Neural cell (in vitro differentiated cells): ENCODE data around the gene COPS6. TPM values are rescaled to one million over a fixed set of nuclear protein-coding genes. Genes with fewer than 3 reads are reported as not detected.
A peak's percentile ranks its signal among the peaks of the same experiment; 100 is the strongest.

Experiments used
- H2AFZ ChIP-seq: fragments of 200-600, 300-800 bp; sonication (generic), shearing (Covaris generic); 2 replicates; pipeline ENCODE4 v1.6.0; 2014; ENCODE audit warnings: low read depth, mild to moderate bottlenecking, antibody characterized with exemption, low read length, moderate library complexity
- H3F3A ChIP-seq: fragments of 200-600 bp; shearing (Covaris generic); 2 replicates; pipeline ENCODE4 v1.6.1; 2016; ENCODE audit warnings: mild to moderate bottlenecking, moderate library complexity, mixed read lengths, antibody characterized with exemption, low read length; ENCODE audit not compliant: insufficient read depth, poor library complexity, severe bottlenecking
- H3K27ac ChIP-seq: fragments of 200-600, 300-800 bp; sonication (generic), shearing (Covaris generic); 2 replicates; pipeline ENCODE4 v1.5.1; 2014; ENCODE audit warnings: mild to moderate bottlenecking, low read length, moderate library complexity
- H3K27me3 ChIP-seq: fragments of 300-800, 200-600 bp; sonication (generic), shearing (Covaris generic); 2 replicates; pipeline ENCODE4 v1.6.0; 2014; ENCODE audit warnings: mild to moderate bottlenecking, low read depth, low read length, moderate library complexity; ENCODE audit not compliant: insufficient read depth
- H3K36me3 ChIP-seq: fragments of 300-800, 200-600 bp; sonication (generic), shearing (Covaris generic); 2 replicates; pipeline ENCODE4 v1.5.1; 2014; ENCODE audit warnings: mild to moderate bottlenecking, antibody characterized with exemption, low read length, moderate library complexity; ENCODE audit not compliant: insufficient read depth
- H3K4me2 ChIP-seq: fragments of 300-800, 200-600 bp; sonication (generic), shearing (Covaris generic); 2 replicates; pipeline ENCODE4 v1.6.0; 2014; ENCODE audit warnings: mild to moderate bottlenecking, low read length
- H3K4me3 ChIP-seq: fragments of 300-800, 200-600 bp; sonication (generic), shearing (Covaris generic); 2 replicates; pipeline ENCODE4 v1.5.1; 2014; ENCODE audit warnings: mild to moderate bottlenecking, low read length, moderate library complexity
- H3K79me2 ChIP-seq: fragments of 200-600 bp; shearing (Covaris generic); replicated peaks from 2 replicates; pipeline ENCODE4 v1.6.0; 2014; ENCODE audit warnings: mild to moderate bottlenecking, low read length, moderate library complexity; ENCODE audit not compliant: insufficient read depth
- H3K9ac ChIP-seq: fragments of 300-800, 200-600 bp; sonication (generic), shearing (Covaris generic); 2 replicates; pipeline ENCODE4 v1.6.1; 2016; ENCODE audit warnings: mild to moderate bottlenecking, low read length, mixed read lengths
- H3K9me2 ChIP-seq: fragments of 200-600 bp; shearing (Covaris generic); 2 replicates; pipeline ENCODE4 v1.6.1; 2016; ENCODE audit warnings: mild to moderate bottlenecking, low read length, mixed read lengths; ENCODE audit not compliant: insufficient read depth
- H3K9me3 ChIP-seq: fragments of 200-600, 300-800 bp; sonication (generic), shearing (Covaris generic); 2 replicates; pipeline ENCODE4 v1.6.1; 2016; ENCODE audit warnings: mild to moderate bottlenecking, mixed run types, low read length, moderate library complexity, mixed read lengths
- H4K20me1 ChIP-seq: fragments of 200-600 bp; shearing (Covaris generic); 2 replicates; pipeline ENCODE4 v1.6.1; 2016; ENCODE audit warnings: mild to moderate bottlenecking, mixed run types; ENCODE audit not compliant: insufficient read depth
- EP300 ChIP-seq: fragments of 450-650 bp; conservative IDR thresholded peaks from 2 replicates; pipeline ENCODE4 v1.6.1; 2014; ENCODE audit warnings: antibody characterized with exemption, mild to moderate bottlenecking, moderate library complexity; ENCODE audit not compliant: poor library complexity, severe bottlenecking
- EZH2 ChIP-seq: fragments of 200-600, 300-800 bp; shearing (Covaris generic), sonication (generic); IDR thresholded peaks from 2 replicates; pipeline ENCODE4 v1.6.1; 2014; ENCODE audit warnings: antibody characterized with exemption, low read length, borderline replicate concordance, mild to moderate bottlenecking; ENCODE audit not compliant: insufficient read depth, poor library complexity, severe bottlenecking
- MXI1 ChIP-seq: fragments of 450-650 bp; conservative IDR thresholded peaks from 2 replicates; pipeline ENCODE4 v1.6.1; 2014; ENCODE audit warnings: antibody characterized with exemption, mild to moderate bottlenecking; ENCODE audit not compliant: poor library complexity, severe bottlenecking
- POLR2AphosphoS5 ChIP-seq: IDR thresholded peaks from 2 replicates; pipeline ENCODE4 v1.6.1; 2012
- RAD21 ChIP-seq: fragments of 450-650 bp; conservative IDR thresholded peaks from 2 replicates; pipeline ENCODE4 v1.6.1; 2014; ENCODE audit warnings: antibody characterized with exemption, mild to moderate bottlenecking, moderate library complexity
- SMC3 ChIP-seq: fragments of 450-650 bp; conservative IDR thresholded peaks from 2 replicates; pipeline ENCODE4 v1.6.1; 2014; ENCODE audit warnings: antibody characterized with exemption, mild to moderate bottlenecking, moderate library complexity; ENCODE audit not compliant: poor library complexity
- TAF1 ChIP-seq: IDR thresholded peaks from 2 replicates; pipeline ENCODE4 v1.6.1; 2012; ENCODE audit warnings: low read depth
- polyA plus RNA-seq: library from polyadenylated mRNA; depleted of rRNA; stranded (reverse); fragments of >200 nt; gene quantifications from 2 replicates; pipeline ENCODE4 v1.2.3, GENCODE V29; 2014
- TF ChIP-seq, protein P1 (sequence below): fragments of 450-650 bp; IDR thresholded peaks from 2 replicates; pipeline ENCODE4 v1.5.1; 2014; ENCODE audit warnings: antibody characterized with exemption, mild to moderate bottlenecking, moderate library complexity; ENCODE audit not compliant: poor library complexity, severe bottlenecking
- TF ChIP-seq, protein P2 (sequence below): IDR thresholded peaks from 2 replicates; pipeline ENCODE4 v1.6.1; 2012; ENCODE audit warnings: borderline replicate concordance

COPS6 gene
- polyA plus RNA-seq, 1 donor from 2014 or later: 57.1 TPM

DNA sequence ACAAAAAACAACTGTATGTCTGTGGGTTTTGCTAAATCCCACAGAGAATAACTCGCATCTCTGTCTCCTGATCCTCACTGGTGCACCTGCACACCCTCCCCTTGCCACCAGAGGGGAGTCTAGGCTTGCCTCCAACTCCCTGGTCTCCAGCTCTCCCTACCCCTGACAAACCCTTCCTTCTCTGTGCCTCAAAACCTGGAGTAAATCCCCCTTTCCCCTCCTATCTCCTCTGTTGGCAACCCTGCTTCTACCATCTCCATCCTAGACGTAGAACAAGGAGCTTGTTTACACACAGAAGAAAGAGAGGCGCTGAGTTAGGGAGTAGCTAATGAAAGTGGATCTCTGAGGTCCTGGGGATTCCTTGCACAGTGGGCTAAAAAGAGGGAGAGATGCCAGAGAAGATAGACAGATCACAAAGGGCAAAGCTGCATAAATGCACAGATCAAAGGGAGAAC, 44.0 kb downstream of the COPS6 start:
- Histone ChIP-seq H3K79me2 (no peaks in the 10 kb centered on the region), H3K9me2 (no peaks in the 10 kb centered on the region), H2AFZ (no peak overlapping the region), H3K9me3 (no peaks in the 10 kb centered on the region), H3F3A (no peaks in the 10 kb centered on the region), H3K4me2 (no peak overlapping the region), H4K20me1 (no peaks in the 10 kb centered on the region), H3K27me3 (no peaks in the 10 kb centered on the region), H3K9ac (no peak overlapping the region), H3K36me3 (no peaks in the 10 kb centered on the region), H3K4me3 (no peak overlapping the region), H3K27ac (no peak overlapping the region)
- TF ChIP-seq SMC3: peak; percentile 67
- TF ChIP-seq, protein P1, sequence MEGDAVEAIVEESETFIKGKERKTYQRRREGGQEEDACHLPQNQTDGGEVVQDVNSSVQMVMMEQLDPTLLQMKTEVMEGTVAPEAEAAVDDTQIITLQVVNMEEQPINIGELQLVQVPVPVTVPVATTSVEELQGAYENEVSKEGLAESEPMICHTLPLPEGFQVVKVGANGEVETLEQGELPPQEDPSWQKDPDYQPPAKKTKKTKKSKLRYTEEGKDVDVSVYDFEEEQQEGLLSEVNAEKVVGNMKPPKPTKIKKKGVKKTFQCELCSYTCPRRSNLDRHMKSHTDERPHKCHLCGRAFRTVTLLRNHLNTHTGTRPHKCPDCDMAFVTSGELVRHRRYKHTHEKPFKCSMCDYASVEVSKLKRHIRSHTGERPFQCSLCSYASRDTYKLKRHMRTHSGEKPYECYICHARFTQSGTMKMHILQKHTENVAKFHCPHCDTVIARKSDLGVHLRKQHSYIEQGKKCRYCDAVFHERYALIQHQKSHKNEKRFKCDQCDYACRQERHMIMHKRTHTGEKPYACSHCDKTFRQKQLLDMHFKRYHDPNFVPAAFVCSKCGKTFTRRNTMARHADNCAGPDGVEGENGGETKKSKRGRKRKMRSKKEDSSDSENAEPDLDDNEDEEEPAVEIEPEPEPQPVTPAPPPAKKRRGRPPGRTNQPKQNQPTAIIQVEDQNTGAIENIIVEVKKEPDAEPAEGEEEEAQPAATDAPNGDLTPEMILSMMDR: peak; percentile 70
- peak; percentile 72 for TF ChIP-seq RAD21
- TF ChIP-seq TAF1: no peak

DNA sequence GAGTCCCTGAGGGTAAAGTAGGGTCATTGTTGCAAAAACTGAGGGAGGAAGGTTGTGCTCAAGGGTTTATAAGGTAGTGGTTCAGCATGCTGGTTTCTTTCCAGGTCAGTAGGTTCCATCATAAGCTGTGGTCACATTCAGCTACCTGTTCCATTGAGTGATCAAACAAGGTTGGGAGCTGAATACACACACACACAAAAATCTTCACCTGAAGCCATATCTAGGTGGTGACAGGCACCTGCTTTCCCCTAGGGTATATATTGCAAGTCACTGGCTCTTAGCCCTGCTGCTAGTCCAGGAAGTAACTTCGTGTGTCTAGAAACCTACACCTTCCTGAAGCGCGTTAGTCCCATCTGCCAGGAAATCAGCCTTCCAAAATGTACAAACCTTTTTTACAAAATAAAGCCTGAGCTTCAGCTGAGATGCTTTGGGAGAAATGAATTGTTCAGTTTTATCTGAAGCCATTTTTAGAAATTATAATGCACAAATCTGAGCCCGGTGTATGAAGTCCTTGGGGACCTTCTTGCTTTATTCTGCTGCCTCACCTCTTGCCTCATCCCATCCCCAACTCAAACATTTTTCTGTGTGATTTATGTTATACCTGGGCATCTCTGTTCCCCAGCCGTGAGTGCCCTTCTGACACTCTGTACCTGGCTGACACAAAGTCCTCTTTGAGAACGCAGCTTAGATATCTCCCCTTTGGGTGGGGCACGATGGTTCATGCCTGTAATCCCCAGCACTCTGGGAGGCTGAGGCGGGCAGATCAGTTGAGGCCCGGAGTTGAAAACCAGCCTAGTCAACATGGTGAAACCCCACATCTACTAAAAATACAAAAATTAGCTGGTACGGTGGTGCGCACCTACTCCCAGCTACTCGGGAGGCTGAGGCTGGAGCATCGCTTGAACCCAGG, 49.3 kb downstream of the COPS6 start:
- no peaks in the 10 kb centered on the region for H3K27me3 ChIP-seq
- H2AFZ ChIP-seq: no peak overlapping the region
- TF ChIP-seq EZH2 (no peak), TAF1 (no peak), RAD21 (no peak), POLR2AphosphoS5 (no peak)
- no peak overlapping the region for H3K4me2 ChIP-seq
- no peaks in the 10 kb centered on the region for H3F3A ChIP-seq
- no peaks in the 10 kb centered on the region for H4K20me1 ChIP-seq
- H3K27ac ChIP-seq: no peak overlapping the region
- no peak overlapping the region for H3K4me3 ChIP-seq
- H3K36me3 ChIP-seq: no peaks in the 10 kb centered on the region
- no peak overlapping the region for H3K9ac ChIP-seq
- H3K9me2 ChIP-seq: no peaks in the 10 kb centered on the region
- no peaks in the 10 kb centered on the region for H3K79me2 ChIP-seq
- no peaks in the 10 kb centered on the region for H3K9me3 ChIP-seq

- H3K9me3 ChIP-seq: no peaks in the 10 kb centered on the region
- H2AFZ ChIP-seq: no peak overlapping the region
- H3K4me3 ChIP-seq: no peak overlapping the region
- no peak overlapping the region for H3K27ac ChIP-seq
- TF ChIP-seq RAD21: no peak
- TF ChIP-seq EP300: no peak
- TF ChIP-seq, protein P1: no peak
- TF ChIP-seq MXI1: no peak
- no peak for TF ChIP-seq EZH2
- TF ChIP-seq, protein P2, sequence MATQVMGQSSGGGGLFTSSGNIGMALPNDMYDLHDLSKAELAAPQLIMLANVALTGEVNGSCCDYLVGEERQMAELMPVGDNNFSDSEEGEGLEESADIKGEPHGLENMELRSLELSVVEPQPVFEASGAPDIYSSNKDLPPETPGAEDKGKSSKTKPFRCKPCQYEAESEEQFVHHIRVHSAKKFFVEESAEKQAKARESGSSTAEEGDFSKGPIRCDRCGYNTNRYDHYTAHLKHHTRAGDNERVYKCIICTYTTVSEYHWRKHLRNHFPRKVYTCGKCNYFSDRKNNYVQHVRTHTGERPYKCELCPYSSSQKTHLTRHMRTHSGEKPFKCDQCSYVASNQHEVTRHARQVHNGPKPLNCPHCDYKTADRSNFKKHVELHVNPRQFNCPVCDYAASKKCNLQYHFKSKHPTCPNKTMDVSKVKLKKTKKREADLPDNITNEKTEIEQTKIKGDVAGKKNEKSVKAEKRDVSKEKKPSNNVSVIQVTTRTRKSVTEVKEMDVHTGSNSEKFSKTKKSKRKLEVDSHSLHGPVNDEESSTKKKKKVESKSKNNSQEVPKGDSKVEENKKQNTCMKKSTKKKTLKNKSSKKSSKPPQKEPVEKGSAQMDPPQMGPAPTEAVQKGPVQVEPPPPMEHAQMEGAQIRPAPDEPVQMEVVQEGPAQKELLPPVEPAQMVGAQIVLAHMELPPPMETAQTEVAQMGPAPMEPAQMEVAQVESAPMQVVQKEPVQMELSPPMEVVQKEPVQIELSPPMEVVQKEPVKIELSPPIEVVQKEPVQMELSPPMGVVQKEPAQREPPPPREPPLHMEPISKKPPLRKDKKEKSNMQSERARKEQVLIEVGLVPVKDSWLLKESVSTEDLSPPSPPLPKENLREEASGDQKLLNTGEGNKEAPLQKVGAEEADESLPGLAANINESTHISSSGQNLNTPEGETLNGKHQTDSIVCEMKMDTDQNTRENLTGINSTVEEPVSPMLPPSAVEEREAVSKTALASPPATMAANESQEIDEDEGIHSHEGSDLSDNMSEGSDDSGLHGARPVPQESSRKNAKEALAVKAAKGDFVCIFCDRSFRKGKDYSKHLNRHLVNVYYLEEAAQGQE: no peak
- TF ChIP-seq SMC3: no peak
- TF ChIP-seq TAF1: no peak
- no peak for TF ChIP-seq POLR2AphosphoS5
- no peaks in the 10 kb centered on the region for H4K20me1 ChIP-seq
- no peaks in the 10 kb centered on the region for H3K27me3 ChIP-seq
- no peaks in the 10 kb centered on the region for H3K79me2 ChIP-seq
- no peaks in the 10 kb centered on the region for H3K9me2 ChIP-seq
- no peaks in the 10 kb centered on the region for H3F3A ChIP-seq
- H3K9ac ChIP-seq: no peak overlapping the region
- no peak overlapping the region for H3K4me2 ChIP-seq
- no peaks in the 10 kb centered on the region for H3K36me3 ChIP-seq
Observed at GRCh38 chr7:100141555-100141949, 52.8 kb downstream of the COPS6 start.
